IPS-18a (cell line): ENCODE data around the gene KLF7.
"Not testable (repeated sequence)": the region's sequence is repeated elsewhere in the genome, so short reads cannot be mapped to it uniquely, and the experiment has no call there.

Experiments
- H3K27ac ChIP-seq: one replicate; pipeline ENCODE4 v1.5.1; 2013; ENCODE audit warnings: low read length
- H3K27me3 ChIP-seq: one replicate; pipeline ENCODE4 v1.6.1; 2013; ENCODE audit warnings: mild to moderate bottlenecking, low read length; ENCODE audit not compliant: control insufficient read depth, insufficient read depth
- H3K36me3 ChIP-seq: one replicate; pipeline ENCODE4 v1.6.1; 2013; ENCODE audit warnings: low read depth, low read length; ENCODE audit not compliant: control insufficient read depth
- H3K4me1 ChIP-seq: one replicate; pipeline ENCODE4 v1.6.1; 2013; ENCODE audit warnings: low read depth, low read length; ENCODE audit not compliant: control insufficient read depth
- H3K4me3 ChIP-seq: one replicate; pipeline ENCODE4 v1.5.1; 2013; ENCODE audit warnings: low read length
- H3K9ac ChIP-seq: one replicate; pipeline ENCODE4 v1.6.1; 2013; ENCODE audit warnings: mild to moderate bottlenecking, low read length, moderate library complexity
- H3K9me3 ChIP-seq: one replicate; pipeline ENCODE4 v1.6.1; 2013; ENCODE audit warnings: low read depth, low read length; ENCODE audit not compliant: control insufficient read depth

The KLF7 gene

DNA sequence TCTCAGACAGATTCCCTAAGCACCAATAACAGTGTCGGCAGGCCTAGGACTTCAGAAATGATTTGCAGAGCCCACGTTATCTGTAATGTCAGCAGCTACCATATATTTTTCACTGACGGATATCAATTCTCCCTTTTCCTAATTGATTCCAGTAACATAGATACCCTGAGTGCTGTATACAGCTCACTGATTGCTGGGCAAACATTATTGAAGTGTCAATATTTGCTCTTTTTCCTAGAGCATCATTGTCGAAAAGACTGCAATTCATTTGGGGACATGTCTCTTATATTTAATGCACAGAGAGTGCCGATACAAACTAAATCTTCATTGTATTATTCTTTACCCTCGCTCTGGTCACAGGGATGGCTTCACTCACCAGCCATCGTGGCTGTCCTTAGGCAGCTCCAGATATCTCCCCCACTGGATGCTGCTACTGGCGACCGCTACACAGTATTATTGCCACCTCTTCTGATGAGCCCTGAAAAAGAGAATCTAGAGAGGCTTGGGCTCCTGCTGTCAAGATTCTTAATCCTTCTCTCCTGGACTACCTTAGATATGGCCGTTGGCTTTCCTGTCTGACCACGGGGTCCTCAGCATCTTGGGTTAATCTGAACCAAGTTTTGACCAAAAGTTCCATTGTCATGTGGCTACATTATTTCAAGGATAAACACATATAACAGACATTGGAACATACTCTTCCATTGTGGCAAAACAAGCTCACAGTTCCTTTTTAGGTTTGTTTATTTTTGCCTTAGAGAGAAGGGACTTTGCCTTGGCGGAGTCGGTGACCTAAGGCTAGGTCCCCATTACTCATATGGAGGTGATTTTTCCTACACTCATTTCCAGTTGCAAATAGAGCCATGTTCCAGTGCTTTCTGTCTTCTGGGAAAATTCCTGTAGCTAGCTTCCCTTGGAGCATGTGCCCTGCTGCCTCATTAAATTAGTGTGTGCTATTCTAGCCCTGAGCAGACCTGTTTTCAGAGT is 121.1 kb downstream of the KLF7 start:
- Histone ChIP-seq H3K9me3 (no peaks in the 10 kb centered on the region), H3K27me3 (no peaks in the 10 kb centered on the region), H3K36me3 (no peaks in the 10 kb centered on the region), H3K4me1 (peaks cover 14% of the 10 kb centered on the region), H3K9ac (no peak overlapping the region), H3K27ac (no peak overlapping the region), H3K4me3 (no peak overlapping the region)

DNA sequence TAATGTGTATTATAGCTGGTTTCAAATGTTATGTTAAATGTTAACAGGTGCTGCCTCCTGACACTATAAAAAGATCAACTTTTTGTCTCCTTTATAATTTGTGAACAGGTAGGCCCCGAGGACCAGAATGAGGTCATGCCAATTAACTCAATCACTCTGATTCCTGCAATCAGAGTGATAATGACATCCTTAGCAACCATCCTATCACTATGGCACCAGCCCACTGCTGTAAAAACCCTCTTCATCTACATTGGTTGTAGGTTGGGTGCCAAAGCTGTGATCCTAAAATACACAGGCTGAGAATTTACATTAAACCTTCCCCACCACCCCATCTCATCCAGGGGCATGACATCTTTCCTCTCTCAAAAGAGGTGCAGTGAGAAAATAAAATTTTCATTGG is 122.9 kb downstream of the KLF7 start:
- no peaks in the 10 kb centered on the region for H3K27me3 ChIP-seq
- no peak overlapping the region for H3K27ac ChIP-seq
- no peaks in the 10 kb centered on the region for H3K9me3 ChIP-seq
- no peak overlapping the region for H3K9ac ChIP-seq
- H3K36me3 ChIP-seq, result no peaks in the 10 kb centered on the region
- peaks cover 8% of the 10 kb centered on the region for H3K4me1 ChIP-seq
- no peak overlapping the region for H3K4me3 ChIP-seq

DNA sequence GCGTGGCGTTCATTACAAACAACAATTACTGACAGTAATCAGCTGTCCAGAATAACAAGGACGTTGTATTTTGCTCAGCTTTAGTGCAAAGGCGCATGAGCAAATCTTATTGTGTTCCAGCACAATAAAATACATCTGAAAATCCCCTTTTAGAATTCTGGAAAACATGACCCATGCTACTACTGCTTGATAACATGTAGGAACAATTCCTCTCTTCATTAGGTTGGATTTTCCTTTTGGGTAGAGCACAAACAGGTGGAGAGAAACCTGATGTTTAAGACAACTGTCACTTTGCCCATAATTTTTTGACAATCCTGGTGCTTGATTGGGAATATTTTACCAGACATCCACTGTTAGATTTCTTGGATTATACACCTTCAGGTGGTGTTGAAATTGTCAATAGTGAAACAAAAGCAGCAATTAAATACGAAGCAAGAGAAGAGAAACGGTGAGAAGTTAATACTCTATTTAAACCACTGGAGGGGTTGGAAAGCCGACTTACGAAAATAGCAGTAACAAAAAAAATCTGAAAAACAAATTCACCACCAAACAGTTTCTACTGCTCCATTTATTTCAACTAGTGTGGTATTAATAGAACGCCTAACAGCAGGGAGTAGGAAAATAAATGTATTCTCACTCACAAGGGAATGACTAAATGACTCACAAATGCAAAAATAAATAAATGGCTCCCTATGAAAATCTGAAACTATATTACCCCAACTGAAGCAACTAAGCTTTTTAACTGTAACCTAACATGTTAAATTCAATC is 123.8 kb downstream of the KLF7 start:
- Histone ChIP-seq H3K4me1 (peaks cover 11% of the 10 kb centered on the region), H3K27me3 (no peaks in the 10 kb centered on the region), H3K9ac (no peak overlapping the region), H3K4me3 (no peak overlapping the region), H3K36me3 (no peaks in the 10 kb centered on the region), H3K9me3 (no peaks in the 10 kb centered on the region), H3K27ac (no peak overlapping the region)

DNA sequence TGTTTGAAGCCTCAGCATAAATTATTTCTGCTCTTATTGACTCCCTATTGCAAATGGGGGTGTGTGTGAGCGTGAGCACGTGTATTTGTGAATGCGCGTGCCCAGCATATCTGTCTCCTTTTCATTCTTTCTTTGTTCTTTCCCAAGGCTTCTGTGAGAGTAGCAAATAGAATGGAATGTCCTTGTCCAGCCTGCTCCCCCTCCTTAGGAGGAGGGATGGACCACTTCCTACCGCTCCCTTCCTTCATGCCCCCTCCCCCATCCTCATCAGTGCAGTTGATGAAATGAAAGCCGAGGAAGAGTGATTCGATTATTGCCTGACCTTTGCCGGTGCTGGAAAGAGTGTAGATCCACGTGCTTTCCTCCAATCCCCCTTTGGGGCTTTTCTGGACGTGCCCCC is 124.5 kb downstream of the KLF7 start:
- Histone ChIP-seq H3K27ac (no peak overlapping the region), H3K9ac (no peak overlapping the region), H3K9me3 (no peaks in the 10 kb centered on the region), H3K4me3 (no peak overlapping the region), H3K4me1 (peaks cover 15% of the 10 kb centered on the region), H3K27me3 (no peaks in the 10 kb centered on the region), H3K36me3 (no peaks in the 10 kb centered on the region)

DNA sequence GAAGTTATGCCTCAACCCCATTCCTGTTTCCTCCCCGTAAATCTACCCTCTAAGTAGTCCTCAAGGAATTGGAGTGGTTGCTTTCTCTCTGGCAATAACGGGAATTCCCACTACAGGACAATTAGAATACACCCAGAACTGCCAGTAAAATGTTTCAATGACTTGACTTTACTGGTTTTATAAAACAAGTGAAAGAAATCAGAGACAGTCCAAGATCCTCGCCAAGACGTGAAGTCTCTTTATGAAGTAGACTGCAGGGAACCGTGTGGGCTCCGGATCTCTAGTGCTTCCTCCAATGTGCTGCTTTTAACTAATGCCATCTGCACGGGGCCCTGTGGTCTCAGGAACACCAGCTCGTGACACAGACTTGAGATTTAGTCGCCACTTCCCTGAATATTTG is 125.1 kb downstream of the KLF7 start:
- no peaks in the 10 kb centered on the region for H3K27me3 ChIP-seq
- H3K27ac ChIP-seq, result no peak overlapping the region
- no peaks in the 10 kb centered on the region for H3K9me3 ChIP-seq
- no peak overlapping the region for H3K9ac ChIP-seq
- no peaks in the 10 kb centered on the region for H3K36me3 ChIP-seq
- H3K4me1 ChIP-seq, result peaks cover 18% of the 10 kb centered on the region
- no peak overlapping the region for H3K4me3 ChIP-seq

DNA sequence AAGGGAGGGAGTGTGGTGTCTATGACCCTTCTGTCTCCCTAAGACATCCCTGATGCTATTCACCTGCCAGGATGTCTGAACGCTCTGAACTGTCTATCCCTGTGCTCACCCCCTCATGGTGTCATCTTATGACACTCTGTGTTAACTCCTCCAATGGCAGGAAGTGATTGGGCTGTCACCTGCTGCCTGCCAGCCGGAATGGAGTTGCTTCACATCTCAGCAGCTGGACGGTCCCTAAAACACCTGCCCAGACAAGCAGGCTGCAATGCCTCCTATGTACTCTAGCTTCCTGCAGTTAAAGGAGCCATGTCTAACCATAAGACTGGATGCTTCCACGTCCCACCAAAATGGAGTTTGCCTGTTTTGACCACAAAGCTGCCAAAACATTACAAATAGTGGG is 126.5 kb downstream of the KLF7 start:
- Histone ChIP-seq H3K4me1 (peaks cover 18% of the 10 kb centered on the region), H3K27ac (no peak overlapping the region), H3K27me3 (no peaks in the 10 kb centered on the region), H3K36me3 (no peaks in the 10 kb centered on the region), H3K9me3 (no peaks in the 10 kb centered on the region), H3K9ac (no peak overlapping the region), H3K4me3 (no peak overlapping the region)

DNA sequence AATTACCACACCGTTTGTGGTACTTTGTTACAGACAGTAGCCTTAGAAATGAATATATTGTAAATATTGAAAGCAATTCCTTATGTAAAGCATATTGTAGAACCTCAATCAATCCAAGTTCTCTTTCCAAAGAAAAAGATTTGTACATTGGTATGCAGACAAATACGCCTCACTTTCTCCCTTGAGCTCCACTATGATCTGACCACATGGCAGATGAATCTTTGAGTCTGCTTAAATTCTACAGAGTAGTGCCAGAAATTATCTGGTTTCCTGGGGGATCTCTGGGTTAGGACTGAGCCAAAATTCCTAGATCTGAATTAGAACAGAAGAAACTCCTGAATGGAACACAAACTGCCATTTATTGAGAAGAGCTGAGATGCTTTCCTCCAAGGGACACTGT is 127.4 kb downstream of the KLF7 start:
- H3K9ac ChIP-seq, result no peak overlapping the region
- no peaks in the 10 kb centered on the region for H3K36me3 ChIP-seq
- no peaks in the 10 kb centered on the region for H3K27me3 ChIP-seq
- no peak overlapping the region for H3K4me3 ChIP-seq
- H3K9me3 ChIP-seq, result peaks cover 6% of the 10 kb centered on the region
- no peak overlapping the region for H3K27ac ChIP-seq
- peaks cover 18% of the 10 kb centered on the region for H3K4me1 ChIP-seq

DNA sequence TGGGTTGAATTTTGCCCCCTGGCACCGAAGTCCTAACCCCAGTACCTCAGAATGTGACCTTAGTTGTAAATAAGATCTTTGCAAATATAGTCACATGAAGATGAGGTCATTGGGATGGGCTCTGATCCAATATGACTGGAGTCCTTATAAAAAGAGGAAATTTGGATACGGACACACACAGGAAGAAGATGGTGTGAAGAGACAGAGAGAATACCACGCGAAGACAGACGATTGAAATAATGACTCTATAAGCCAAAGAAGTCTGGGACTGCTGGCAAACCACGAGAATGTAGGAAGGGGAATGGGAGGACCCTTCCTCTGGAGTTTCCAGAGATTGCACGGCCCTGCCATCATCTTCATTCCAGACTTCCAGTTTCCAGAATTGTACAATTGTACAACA is 127.9 kb downstream of the KLF7 start:
- no peak overlapping the region for H3K27ac ChIP-seq
- peaks cover 18% of the 10 kb centered on the region for H3K4me1 ChIP-seq
- H3K9me3 ChIP-seq, result peaks cover 9% of the 10 kb centered on the region
- H3K9ac ChIP-seq, result no peak overlapping the region
- H3K36me3 ChIP-seq, result no peaks in the 10 kb centered on the region
- no peak overlapping the region for H3K4me3 ChIP-seq
- H3K27me3 ChIP-seq, result no peaks in the 10 kb centered on the region

DNA sequence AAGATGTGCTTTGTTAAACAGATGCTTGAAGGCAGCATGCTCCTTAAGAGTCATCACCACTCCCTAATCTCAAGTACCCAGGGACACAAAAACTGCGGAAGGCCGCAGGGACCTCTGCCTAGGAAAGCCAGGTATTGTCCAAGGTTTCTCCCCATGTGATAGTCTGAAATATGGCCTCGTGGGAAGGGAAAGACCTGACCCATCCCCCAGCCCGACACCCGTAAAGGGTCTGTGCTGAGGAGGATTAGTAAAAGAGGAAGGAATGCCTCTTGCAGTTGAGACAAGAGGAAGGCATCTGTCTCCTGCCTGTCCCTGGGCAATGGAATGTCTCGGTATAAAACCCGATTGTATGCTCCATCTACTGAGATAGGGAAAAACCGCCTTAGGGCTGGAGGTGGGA is 128.7 kb downstream of the KLF7 start:
- not testable (repeated sequence) for H3K9ac ChIP-seq, H3K27ac ChIP-seq, H3K36me3 ChIP-seq, H3K4me3 ChIP-seq, H3K9me3 ChIP-seq, H3K27me3 ChIP-seq
- H3K4me1 ChIP-seq, result peaks cover 18% of the 10 kb centered on the region

DNA sequence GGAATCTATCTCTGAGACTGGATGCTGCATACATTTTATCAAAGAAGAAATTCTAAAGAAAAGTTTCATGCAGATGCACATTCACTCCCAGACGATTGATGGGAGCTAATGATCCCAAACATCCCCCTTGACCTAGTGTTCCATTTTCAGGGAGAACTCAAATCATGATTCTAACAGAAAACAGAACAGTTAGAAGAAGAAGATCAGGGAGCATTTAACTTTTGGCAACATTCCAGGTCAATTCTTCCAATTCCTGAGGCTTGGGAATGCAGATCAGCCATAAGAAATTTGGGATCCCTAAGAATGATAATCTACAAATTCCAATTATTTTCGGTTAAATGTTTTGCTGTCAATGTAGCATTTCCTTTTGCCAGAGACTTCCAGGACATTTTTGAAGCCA is 129.9 kb downstream of the KLF7 start:
- Histone ChIP-seq H3K36me3 (no peaks in the 10 kb centered on the region), H3K4me1 (peaks cover 13% of the 10 kb centered on the region), H3K9ac (no peak overlapping the region), H3K27ac (no peak overlapping the region), H3K9me3 (peaks cover 9% of the 10 kb centered on the region), H3K4me3 (no peak overlapping the region), H3K27me3 (no peaks in the 10 kb centered on the region)

DNA sequence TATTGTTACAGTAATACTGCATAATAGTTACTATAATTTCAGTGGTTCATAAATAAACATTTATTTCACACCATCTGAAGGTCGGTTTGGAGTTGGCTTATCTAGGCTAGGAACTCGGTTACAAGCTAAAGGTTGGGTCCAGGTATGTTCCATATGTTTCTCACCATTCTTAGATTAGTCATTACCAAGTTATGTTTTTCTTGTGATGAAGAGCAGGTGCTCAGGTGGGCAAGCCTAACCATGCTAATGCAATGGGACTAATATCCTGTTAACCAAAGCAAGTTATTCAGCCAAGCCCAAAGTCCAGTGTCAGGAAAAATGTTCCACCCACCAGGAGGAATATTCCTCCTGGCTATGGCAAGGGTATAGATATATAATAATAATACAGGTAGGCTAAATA is 133.3 kb downstream of the KLF7 start:
- peaks cover 7% of the 10 kb centered on the region for H3K4me1 ChIP-seq
- no peaks in the 10 kb centered on the region for H3K27me3 ChIP-seq
- peaks cover 9% of the 10 kb centered on the region for H3K9me3 ChIP-seq
- H3K27ac ChIP-seq, result no peak overlapping the region
- H3K9ac ChIP-seq, result no peak overlapping the region
- no peak overlapping the region for H3K4me3 ChIP-seq
- no peaks in the 10 kb centered on the region for H3K36me3 ChIP-seq
